ENCODE data around the gene MSL3B.

The MSL3B gene

DNA sequence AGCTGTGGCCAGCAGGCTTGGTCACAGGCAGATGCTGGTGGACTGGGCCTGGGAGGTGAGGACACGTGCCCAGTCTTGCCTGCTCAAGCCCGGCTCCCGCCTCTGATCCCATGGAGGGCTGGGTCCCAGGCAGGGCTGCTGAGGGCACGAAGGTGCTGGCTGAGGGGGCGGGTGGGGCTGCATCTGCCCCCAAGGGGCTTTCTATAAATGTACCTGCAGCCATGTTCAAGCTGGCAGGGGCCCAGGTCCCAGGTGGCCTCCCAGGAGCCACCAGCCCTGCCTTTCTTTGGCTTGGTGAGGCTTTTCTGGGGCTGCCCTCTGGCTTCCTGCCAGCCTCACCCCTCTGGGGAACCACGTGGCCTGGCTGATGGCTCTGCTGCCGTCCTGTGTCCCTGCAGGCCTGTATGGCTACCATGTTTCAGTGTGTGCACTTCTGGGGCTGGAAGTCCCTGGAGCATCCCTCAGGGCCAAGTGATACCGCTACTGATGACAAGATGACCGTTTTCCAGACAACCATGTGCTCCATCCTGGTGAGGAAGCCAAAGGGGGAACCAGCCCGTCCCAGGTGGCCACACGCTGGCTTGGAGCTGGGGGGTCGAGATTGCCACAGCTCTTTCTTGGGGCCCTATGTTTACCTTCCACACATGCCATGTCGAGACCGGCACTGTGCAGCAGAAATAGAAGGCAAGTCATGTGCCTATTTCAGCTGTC lies 37.0 kb downstream of the MSL3B start:
- ATAC-seq: no peak
- TF ChIP-seq TSHZ2 (CRISPR knock-in tag; IDR thresholded peaks at IDR 0.05): no peak
- TF ChIP-seq ARNTL (CRISPR knock-in tag; IDR thresholded peaks at IDR 0.05; ENCODE audit: borderline replicate concordance, low read depth): no peak
- TF ChIP-seq SNAI2 (CRISPR knock-in tag; IDR thresholded peaks at IDR 0.05): no peak
- no peak for TF ChIP-seq CSDC2 (CRISPR knock-in tag; IDR thresholded peaks at IDR 0.05)
- no peak for TF ChIP-seq PATZ1 (CRISPR knock-in tag; IDR thresholded peaks at IDR 0.05; ENCODE audit: borderline replicate concordance)
- no peak for TF ChIP-seq ZFP3 (CRISPR knock-in tag; IDR thresholded peaks at IDR 0.05)
- TF ChIP-seq ESRRG (CRISPR knock-in tag; IDR thresholded peaks at IDR 0.05): no peak
- TF ChIP-seq TOX (CRISPR knock-in tag; IDR thresholded peaks at IDR 0.05; ENCODE audit: borderline replicate concordance): no peak
- TF ChIP-seq RARB (CRISPR knock-in tag; IDR thresholded peaks at IDR 0.05): no peak
- no peak for TF ChIP-seq ZNF565 (CRISPR knock-in tag; conservative IDR thresholded peaks at IDR 0.05; ENCODE audit: low read depth)
- no peak for TF ChIP-seq ZC3H10 (CRISPR knock-in tag; IDR thresholded peaks at IDR 0.05)

GRCh38 chr2:233830111-233830802 lies 37.9 kb downstream of the MSL3B start:
- no peak for ATAC-seq
- TF ChIP-seq ISL1 (CRISPR knock-in tag; IDR thresholded peaks at IDR 0.05): no peak

GRCh38 chr2:233829193-233830110 lies 38.7 kb downstream of the MSL3B start:
- TF ChIP-seq SNAI2 (CRISPR knock-in tag; IDR thresholded peaks at IDR 0.05) (no peak), ZC3H10 (CRISPR knock-in tag; IDR thresholded peaks at IDR 0.05) (no peak), PATZ1 (CRISPR knock-in tag; IDR thresholded peaks at IDR 0.05; ENCODE audit: borderline replicate concordance) (no peak), TCF4 (CRISPR knock-in tag; IDR thresholded peaks at IDR 0.05; ENCODE audit: borderline replicate concordance) (no peak), ESRRG (CRISPR knock-in tag; IDR thresholded peaks at IDR 0.05) (no peak), TSHZ2 (CRISPR knock-in tag; IDR thresholded peaks at IDR 0.05) (no peak), GLIS3 (CRISPR knock-in tag; IDR thresholded peaks at IDR 0.05) (no peak), OSR1 (CRISPR knock-in tag; IDR thresholded peaks at IDR 0.05) (no peak), ARNTL (CRISPR knock-in tag; IDR thresholded peaks at IDR 0.05; ENCODE audit: borderline replicate concordance, low read depth) (no peak), BACH2 (CRISPR knock-in tag; IDR thresholded peaks at IDR 0.05; ENCODE audit: borderline replicate concordance) (no peak)
- TF ChIP-seq, protein P1, sequence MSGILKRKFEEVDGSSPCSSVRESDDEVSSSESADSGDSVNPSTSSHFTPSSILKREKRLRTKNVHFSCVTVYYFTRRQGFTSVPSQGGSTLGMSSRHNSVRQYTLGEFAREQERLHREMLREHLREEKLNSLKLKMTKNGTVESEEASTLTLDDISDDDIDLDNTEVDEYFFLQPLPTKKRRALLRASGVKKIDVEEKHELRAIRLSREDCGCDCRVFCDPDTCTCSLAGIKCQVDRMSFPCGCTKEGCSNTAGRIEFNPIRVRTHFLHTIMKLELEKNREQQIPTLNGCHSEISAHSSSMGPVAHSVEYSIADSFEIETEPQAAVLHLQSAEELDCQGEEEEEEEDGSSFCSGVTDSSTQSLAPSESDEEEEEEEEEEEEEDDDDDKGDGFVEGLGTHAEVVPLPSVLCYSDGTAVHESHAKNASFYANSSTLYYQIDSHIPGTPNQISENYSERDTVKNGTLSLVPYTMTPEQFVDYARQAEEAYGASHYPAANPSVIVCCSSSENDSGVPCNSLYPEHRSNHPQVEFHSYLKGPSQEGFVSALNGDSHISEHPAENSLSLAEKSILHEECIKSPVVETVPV (CRISPR knock-in tag; IDR thresholded peaks at IDR 0.05): no peak
- TF ChIP-seq, protein P2, sequence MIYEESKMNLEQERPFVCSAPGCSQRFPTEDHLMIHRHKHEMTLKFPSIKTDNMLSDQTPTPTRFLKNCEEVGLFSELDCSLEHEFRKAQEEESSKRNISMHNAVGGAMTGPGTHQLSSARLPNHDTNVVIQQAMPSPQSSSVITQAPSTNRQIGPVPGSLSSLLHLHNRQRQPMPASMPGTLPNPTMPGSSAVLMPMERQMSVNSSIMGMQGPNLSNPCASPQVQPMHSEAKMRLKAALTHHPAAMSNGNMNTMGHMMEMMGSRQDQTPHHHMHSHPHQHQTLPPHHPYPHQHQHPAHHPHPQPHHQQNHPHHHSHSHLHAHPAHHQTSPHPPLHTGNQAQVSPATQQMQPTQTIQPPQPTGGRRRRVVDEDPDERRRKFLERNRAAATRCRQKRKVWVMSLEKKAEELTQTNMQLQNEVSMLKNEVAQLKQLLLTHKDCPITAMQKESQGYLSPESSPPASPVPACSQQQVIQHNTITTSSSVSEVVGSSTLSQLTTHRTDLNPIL (CRISPR knock-in tag; IDR thresholded peaks at IDR 0.05; ENCODE audit: low read depth): no peak
- no peak for ATAC-seq

Measured in SK-N-SH treated with all-trans-retinoic acid at 6 μM for 48 hours (cell line).